Right renal cortex interstitium (tissue), 3 donors: ENCODE results near the gene NPIPB8. TPM values are rescaled to one million over a fixed set of nuclear protein-coding genes. Genes with fewer than 3 reads are reported as not detected.
"Not testable (repeated sequence)": the region's sequence is repeated elsewhere in the genome, so short reads cannot be mapped to it uniquely, and the experiment has no call there.

Experiments used
- DNase-seq, 3 donors: peaks; one replicate each; pipeline ENCODE4 v3.0.0-alpha.2; 2013; ENCODE audit warnings: low read depth in 3 of 3, low spot score in 2 of 3
- polyA plus RNA-seq, 3 donors: library from polyadenylated mRNA; unstranded; fragments of 120-200 nt; gene quantifications; one replicate each; pipeline ENCODE4 v1.2.1, GENCODE V29; 2013; ENCODE audit not compliant: insufficient read length in 3 of 3

The NPIPB8 gene
- polyA plus RNA-seq, 3 donors: 0.49 TPM; not detected in 2

DNA sequence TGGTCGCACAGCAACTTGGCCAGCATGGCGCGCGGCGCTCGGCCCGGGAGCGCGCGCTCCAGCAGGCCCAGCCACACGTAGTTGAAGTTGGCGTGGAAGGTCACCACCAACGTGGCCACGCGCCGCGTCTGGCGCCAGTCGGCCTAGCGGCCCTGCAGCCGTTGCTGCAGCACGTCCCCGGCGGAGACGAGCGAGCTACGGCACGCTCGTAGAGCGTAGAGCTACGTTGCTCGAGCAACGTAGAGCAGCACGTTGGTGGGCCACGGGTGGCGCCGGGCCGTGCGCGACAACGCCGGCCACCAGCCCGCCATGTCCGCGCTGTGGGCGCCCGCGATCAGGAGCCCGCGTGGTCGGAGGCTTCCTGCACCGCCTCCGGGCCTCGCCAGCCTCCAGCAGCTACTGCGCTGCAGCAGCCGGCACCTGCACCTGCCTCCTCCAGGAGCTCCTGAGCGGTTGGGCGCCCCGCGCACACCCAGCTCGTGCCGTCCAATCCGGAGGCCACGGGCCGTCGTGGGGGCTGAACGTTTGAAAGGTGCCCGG lies 14.6 kb upstream of the NPIPB8 start:
- DNase-seq: no peak

GRCh38 chr16:28630905-28631304 lies 7.0 kb upstream of the NPIPB8 start:
- DNase-seq: not testable (repeated sequence)

- DNase-seq: not testable (repeated sequence)
Observed at GRCh38 chr16:28636093-28636823, 1.6 kb upstream of the NPIPB8 start.

DNA sequence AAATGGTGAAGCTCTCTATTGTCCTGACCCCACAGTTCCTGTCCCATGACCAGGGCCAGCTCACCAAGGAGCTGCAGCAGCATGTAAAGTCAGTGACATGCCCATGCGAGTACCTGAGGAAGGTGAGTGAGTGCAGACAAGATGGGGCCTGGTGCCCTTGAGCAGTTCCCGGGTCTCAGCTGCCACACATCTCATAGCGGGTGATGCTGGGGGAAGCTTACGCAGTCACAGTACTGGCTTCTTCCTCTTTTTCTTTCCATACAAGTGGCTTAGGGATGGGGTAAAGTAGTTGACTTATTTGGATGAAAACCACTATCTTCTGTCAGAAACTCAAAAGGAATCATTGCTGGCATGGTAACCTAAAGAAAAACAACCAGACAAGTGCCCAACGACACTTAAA lies 494 bp downstream of the NPIPB8 start:
- not testable (repeated sequence) for DNase-seq

DNA sequence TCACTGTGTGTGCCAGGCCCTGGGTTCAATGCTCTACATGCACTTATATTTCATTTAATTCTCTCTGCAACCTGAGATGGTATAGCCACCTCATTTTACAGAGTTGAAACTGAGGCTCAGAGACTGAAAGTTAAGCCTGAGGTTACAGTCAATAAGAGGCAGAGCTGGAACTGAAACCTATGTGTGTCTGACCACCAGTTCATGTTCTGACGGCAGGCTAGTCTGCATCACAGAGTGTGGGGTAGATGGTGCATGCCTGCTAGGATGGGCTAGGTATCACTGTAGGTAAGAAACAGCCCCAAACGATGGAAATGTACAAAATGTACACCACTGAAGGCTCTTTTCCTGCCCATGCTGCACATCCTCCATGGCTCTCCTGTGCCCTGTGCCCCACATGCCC lies 2.1 kb downstream of the NPIPB8 start:
- DNase-seq: not testable (repeated sequence)

GRCh38 chr16:28666264-28666663 lies 28.4 kb downstream of the NPIPB8 start:
- DNase-seq: not testable (repeated sequence)

DNA sequence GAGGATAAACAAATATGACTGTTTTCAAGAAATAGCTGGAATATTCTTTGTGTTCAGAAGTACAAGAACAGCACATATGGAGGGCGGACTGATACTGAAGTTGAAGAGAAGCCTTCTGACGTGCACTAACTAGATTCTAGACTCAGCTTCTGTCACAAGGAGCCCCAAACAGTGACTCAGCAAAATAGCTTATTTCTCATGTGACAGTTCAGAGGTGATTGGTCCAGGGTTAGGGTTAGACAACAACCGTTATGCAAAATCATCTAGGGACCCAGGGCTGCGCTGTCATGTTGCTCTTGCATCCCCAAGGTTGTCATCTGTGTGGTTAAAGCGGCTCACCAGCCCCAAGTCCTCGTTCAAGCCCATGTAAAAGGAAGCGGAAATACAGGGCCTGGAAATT lies 29.6 kb downstream of the NPIPB8 start:
- not testable (repeated sequence) for DNase-seq

DNA sequence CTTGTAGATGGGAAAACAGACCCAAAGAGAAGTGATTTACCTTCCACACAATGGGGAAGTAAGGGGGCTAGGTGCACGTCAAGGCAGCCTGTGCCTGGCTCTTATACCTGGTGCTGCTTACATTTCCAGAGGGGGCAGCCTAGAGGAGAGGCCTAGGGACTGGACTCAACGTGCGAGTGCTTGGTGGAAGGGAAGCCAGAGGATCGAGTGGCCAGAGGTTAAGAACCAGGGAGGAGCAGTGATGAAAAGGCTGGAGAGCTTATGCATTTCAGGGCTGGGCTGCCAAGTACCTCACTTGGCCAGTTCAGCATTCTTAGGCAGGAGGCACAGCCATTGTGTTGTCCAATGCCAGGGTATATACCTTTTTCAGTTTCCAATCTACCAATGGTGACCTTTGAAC lies 30.3 kb downstream of the NPIPB8 start:
- DNase-seq: not testable (repeated sequence)

DNA sequence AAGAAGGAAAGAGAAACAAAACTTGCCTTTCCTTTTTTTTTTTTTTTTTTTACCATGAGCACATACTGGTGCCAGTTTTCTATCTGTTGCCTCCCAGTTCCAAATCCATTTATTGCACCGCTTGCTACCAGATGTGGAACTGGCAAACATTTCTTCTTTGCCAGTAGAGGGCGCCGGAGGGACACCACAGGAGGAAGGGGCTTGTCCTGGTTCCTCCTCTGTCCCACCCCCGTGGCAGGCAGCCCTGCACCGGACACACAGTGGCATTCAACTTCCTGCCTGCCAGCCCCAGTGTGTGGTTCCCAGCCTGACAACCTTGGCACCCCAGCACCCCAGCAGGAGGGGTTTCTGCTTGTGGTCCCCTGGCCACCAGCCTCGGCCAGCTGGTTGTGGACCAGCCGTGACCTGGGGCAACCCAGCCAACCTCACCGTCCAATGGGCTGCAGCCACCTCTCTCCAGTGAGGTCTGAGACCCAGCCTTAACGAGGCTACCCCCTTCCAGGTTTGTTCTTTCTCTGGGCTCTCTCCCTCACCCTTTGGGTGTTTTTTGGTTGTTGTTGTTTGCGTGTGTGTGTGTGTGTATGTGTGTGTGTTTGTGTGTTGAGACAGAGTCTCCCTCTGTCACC lies 50.6 kb downstream of the NPIPB8 start:
- not testable (repeated sequence) for DNase-seq

DNA sequence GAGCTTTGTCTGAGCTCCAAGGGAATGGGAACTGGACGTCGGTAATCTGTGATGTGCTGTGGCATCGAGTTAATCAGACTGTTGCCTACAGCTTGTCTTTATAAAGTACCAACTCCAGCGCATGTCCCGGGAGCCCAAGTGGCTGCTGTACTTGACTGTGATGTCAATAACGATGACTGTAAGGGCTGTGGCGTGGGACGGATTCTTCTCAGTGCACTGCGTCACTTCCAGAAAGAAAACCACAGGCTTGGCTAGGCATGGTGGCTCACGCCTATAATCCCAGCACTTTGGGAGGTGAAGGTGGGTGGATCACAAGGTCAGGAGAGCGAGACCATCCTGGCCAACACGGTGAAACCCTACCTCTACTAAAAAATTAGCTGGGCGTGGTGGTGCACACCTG lies 51.6 kb downstream of the NPIPB8 start:
- DNase-seq: not testable (repeated sequence)

GRCh38 chr16:28691722-28692121 lies 53.9 kb downstream of the NPIPB8 start:
- not testable (repeated sequence) for DNase-seq

DNA sequence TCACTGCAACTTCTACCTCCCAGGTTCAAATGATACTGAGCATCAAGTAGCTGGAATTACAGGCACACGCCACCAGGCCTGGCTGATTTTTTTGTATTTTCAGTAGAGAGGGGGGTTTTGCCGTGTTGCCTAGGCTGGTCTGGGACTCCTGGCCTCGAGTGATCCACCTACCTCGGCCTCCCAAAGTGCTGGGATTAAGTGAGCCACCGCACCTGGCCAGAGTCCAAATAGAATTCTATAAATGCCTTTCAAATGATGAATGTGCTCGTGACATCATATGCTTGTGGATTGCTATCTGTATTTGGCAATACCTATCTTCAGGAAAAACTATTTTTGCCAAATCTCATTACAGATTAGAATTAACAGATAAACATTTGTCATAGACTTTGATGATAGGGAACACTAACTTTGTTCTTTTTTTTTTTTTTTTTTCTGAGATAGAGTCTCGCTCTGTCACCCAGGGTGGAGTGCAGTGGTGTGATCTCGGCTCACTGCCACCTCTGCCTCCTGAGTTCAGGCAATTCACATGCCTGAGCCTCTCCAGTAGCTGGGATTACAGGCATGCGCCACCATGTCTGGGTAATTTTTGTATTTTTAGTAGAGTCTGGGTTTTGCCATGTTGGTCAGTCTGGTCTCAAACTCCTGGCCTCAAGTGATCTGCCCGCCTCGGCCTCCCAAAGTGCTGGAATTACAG lies 55.5 kb downstream of the NPIPB8 start:
- not testable (repeated sequence) for DNase-seq

DNA sequence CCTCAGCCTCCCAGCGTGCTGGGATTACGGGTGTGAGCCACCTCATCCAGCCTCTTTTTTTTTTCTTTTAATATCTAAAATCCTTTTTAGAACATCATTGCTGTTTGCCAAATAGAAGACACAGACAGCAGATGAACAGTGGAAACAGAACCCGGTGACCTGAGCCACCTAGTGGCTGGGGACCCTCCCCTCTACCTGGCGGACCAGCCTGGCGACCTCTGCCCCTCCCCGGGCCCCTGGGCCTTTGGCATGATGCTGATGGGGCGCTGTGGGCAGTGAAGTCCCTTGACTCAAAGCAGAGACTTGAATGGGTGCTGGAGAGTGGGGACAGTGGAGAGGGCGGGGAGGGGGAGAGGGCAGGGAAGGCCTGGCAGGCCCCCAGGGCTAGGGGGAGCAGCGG lies 61.9 kb downstream of the NPIPB8 start:
- DNase-seq: not testable (repeated sequence)

GRCh38 chr16:28700349-28700748 lies 62.5 kb downstream of the NPIPB8 start:
- not testable (repeated sequence) for DNase-seq

- not testable (repeated sequence) for DNase-seq
Observed at GRCh38 chr16:28701384-28701783, 63.5 kb downstream of the NPIPB8 start.

- DNase-seq: not testable (repeated sequence)
Observed at GRCh38 chr16:28704246-28704645, 66.4 kb downstream of the NPIPB8 start.

Other genes starting within 250 kb of the NPIPB8 start
- 100 to 1,000 TPM in 2 of 3 donors, 10 to 100 TPM in 1; 93.1 to 110 (median 104) TPM for gene EIF3CL, start 234.2 kb upstream of the NPIPB8 start, polyA plus RNA-seq
- under 1 TPM in 2 of 3 donors, not detected in 1; 0.10 to 0.28 TPM for gene NPIPB7, start 165.7 kb upstream of the NPIPB8 start, polyA plus RNA-seq
- gene CLN3, start 146.0 kb upstream of the NPIPB8 start, polyA plus RNA-seq: 10 to 100 TPM; 24.1 to 31.4 (median 28.2) TPM
- under 1 TPM; 0.57 to 0.67 (median 0.67) TPM for gene APOBR, start 143.4 kb upstream of the NPIPB8 start, polyA plus RNA-seq
- gene IL27, start 131.2 kb upstream of the NPIPB8 start, polyA plus RNA-seq: not detected
- 1 to 10 TPM; 7.9 to 8.3 (median 8.1) TPM for gene NUPR1, start 99.1 kb upstream of the NPIPB8 start, polyA plus RNA-seq
- gene SGF29, start 84.1 kb upstream of the NPIPB8 start, polyA plus RNA-seq: 10 to 100 TPM; 18.4 to 21.1 (median 20.2) TPM
- 1 to 10 TPM; 1.1 to 2.6 (median 1.6) TPM for gene SULT1A2, start 41.0 kb upstream of the NPIPB8 start, polyA plus RNA-seq
- gene SULT1A1, start 28.0 kb upstream of the NPIPB8 start, polyA plus RNA-seq: 10 to 100 TPM; 17.8 to 22.4 (median 20.6) TPM
- gene EIF3C, start 73.4 kb downstream of the NPIPB8 start, polyA plus RNA-seq: 100 to 1,000 TPM; 654 to 679 (median 669) TPM
- gene NPIPB9, start 113.7 kb downstream of the NPIPB8 start, polyA plus RNA-seq: 1 to 10 TPM; 1.1 to 1.8 (median 1.7) TPM
- gene ATXN2L, start 184.9 kb downstream of the NPIPB8 start, polyA plus RNA-seq: 10 to 100 TPM; 68.6 to 81.2 (median 70.8) TPM
- gene TUFM, start 208.3 kb downstream of the NPIPB8 start, polyA plus RNA-seq: 100 to 1,000 TPM; 185 to 220 (median 204) TPM
- gene SH2B1, start 225.8 kb downstream of the NPIPB8 start, polyA plus RNA-seq: 10 to 100 TPM; 47.2 to 50.5 (median 48.6) TPM
- gene ATP2A1, start 240.4 kb downstream of the NPIPB8 start, polyA plus RNA-seq: 1 to 10 TPM; 2.2 to 3.9 (median 2.9) TPM